HG03095 (cell line): ENCODE data around the gene GPER1.
"Not testable (repeated sequence)": the region's sequence is repeated elsewhere in the genome, so short reads cannot be mapped to it uniquely, and the experiment has no call there.

ENCODE experiments used
- ATAC-seq: cut with Tn5 transposase; IDR thresholded peaks from one replicate; pipeline ENCODE4 v1.9.1; 2021; ENCODE audit warnings: moderate library complexity; ENCODE audit not compliant: unreplicated experiment

Gene GPER1

DNA sequence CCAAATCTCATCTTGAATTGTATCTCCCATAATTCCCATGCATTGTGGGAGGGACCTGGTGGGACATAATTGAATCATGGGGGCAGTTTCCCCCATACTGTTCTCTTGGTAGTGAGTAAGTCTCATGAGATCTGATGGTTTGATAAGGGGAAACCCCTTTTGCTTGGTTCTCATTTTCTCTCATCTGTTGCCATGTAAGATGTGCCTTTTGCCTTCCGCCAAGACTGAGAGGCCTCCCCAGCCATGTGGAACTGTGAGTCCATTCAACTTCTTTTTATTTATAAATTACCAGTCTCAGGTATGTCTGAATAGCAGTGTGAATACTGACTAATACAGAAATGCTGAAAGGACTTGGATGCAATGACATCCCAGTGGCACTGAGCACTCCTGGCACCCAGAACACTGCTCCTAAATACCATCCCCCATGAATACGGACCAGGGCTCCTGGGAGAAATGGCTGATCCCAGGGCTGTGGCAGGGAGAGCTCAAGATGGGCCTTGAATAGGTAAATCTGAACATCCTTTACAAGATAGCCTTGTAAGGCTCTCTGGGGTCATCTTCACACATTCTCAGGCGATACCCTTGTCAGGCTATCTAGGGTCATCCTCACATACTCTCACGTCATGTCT, 52.7 kb downstream of the GPER1 start:
- ATAC-seq: no peak

DNA sequence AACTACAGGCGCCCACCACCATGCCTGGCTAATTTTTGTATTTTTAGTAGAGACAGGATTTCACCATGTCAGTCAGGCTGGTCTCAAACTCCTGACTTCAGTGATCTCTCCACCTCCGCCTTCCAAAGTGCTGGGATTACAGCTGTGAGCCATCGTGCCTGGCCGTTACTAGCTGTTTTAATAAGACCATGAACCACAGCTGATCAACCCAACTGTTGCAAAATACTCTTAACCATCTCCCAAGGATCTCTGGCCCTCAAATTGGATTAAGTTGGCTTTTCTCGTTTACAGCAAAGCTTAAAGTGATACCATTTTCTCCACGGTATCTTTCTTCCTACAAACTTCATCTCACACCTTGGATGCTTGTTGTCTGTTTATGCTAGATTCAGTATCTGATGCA, 53.7 kb downstream of the GPER1 start:
- ATAC-seq: no peak

DNA sequence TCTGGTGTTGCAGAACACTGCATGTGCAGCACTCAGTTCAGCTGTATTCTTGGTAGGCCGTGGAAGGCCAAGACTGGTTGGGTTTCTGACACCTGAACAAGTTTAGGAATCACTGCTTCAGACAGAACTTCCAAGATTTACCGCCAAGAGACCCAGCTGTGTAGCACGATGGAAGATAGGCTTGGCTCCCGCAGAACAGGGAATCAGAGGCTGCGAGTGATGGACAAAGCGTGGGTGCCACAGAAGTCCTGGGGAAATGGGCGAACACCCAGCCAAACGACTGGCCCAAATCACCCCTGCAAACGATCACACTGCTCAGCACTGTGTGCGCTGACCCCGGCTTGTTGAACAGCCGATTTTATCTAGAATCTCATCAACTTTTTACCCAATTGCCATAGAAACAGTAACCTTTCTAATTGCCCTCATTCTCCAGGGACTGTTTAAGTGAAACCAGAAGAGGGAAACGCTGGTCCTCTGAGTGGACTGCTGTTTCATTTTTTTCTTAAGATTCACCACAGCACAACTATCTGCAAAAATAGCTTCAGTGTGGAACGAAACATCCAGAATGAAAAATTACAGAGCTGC, 54.2 kb downstream of the GPER1 start:
- ATAC-seq: no peak

DNA sequence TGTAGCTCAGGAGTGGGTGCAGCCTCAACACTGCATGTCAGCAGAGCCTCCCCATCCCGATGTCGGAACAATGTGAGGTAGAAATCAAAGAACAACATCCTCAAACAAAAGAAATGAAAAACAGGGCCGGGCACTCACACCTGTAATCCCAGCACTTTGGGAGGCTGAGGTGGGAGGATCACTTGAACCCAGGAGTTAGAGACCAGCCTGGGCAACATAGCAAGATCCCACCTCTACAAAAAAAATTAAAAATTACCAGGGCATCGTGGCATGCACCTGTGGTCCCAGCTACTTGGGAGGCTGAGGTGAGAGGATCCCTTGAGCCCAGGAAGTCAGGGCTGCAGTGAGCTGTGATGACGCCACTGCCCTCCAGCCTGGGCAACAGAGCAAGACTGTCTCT, 55.1 kb downstream of the GPER1 start:
- not testable (repeated sequence) for ATAC-seq
